Keratinocyte (primary cell): ENCODE data around the gene ABHD5. TPM values are rescaled to one million over a fixed set of nuclear protein-coding genes. Genes with fewer than 3 reads are reported as not detected.

Experiments
- DNase-seq: peaks from one replicate; pipeline ENCODE4 v3.0.0-alpha.2; 2011; ENCODE audit warnings: low read depth, missing footprints, low spot score
- FAIRE-seq: peaks from 2 replicates; lab custom pipeline; 2011; peaks lifted over from hg19 to GRCh38; lab: Jason Lieb, UNC
- H2AFZ ChIP-seq: 2 replicates; pipeline ENCODE4 v1.6.0; 2012; ENCODE audit warnings: low read length, control low read depth, inconsistent platforms; ENCODE audit not compliant: control insufficient read depth
- H3K27ac ChIP-seq: 2 replicates; pipeline ENCODE4 v1.5.1; 2011; ENCODE audit warnings: low read length; ENCODE audit not compliant: control insufficient read depth, insufficient read depth
- H3K27me3 ChIP-seq: 3 replicates; pipeline ENCODE4 v1.6.0; 2011; ENCODE audit warnings: low read length; ENCODE audit not compliant: control insufficient read depth, insufficient read depth; ENCODE audit errors: extremely low read depth
- H3K36me3 ChIP-seq, 2 experiments: 2 replicates in 1 of 2; 3 replicates in 1 of 2; pipeline ENCODE4 v1.5.1; 2011; ENCODE audit warnings: low read length in 2 of 2, mild to moderate bottlenecking in 1 of 2; ENCODE audit not compliant: control insufficient read depth in 2 of 2, insufficient read depth in 2 of 2; ENCODE audit errors: extremely low read depth in 1 of 2
- H3K4me1 ChIP-seq: 3 replicates; pipeline ENCODE4 v1.5.1; 2011; ENCODE audit warnings: low read length; ENCODE audit not compliant: control insufficient read depth, insufficient read depth; ENCODE audit errors: extremely low read depth
- H3K4me2 ChIP-seq: 3 replicates; pipeline ENCODE4 v1.6.0; 2011; ENCODE audit warnings: low read depth, low read length; ENCODE audit not compliant: control insufficient read depth, insufficient read depth; ENCODE audit errors: extremely low read depth
- H3K4me3 ChIP-seq, 3 experiments: fragments of 200-600 bp in 1 of 3; sonication (generic) in 1 of 3; 2 replicates in 2 of 3; 3 replicates in 1 of 3; pipeline ENCODE4 v1.5.1; 2011 to 2016; ENCODE audit warnings: low read length in 3 of 3, mild to moderate bottlenecking in 3 of 3, control low read depth in 2 of 3, inconsistent platforms in 1 of 3, low read depth in 1 of 3, mixed read lengths in 1 of 3, mixed run types in 1 of 3, moderate library complexity in 1 of 3; ENCODE audit not compliant: control insufficient read depth in 2 of 3, insufficient read depth in 2 of 3; ENCODE audit errors: extremely low read depth in 1 of 3
- H3K79me2 ChIP-seq: 2 replicates; pipeline ENCODE4 v1.6.0; 2012; ENCODE audit warnings: low read length; ENCODE audit not compliant: control insufficient read depth, insufficient read depth
- H3K9ac ChIP-seq: 3 replicates; pipeline ENCODE4 v1.6.0; 2011; ENCODE audit warnings: low read length; ENCODE audit not compliant: control insufficient read depth, insufficient read depth; ENCODE audit errors: extremely low read depth
- H3K9me1 ChIP-seq: 3 replicates; pipeline ENCODE4 v1.6.0; 2011; ENCODE audit warnings: low read length; ENCODE audit not compliant: control insufficient read depth, insufficient read depth; ENCODE audit errors: extremely low read depth
- H3K9me3 ChIP-seq: 2 replicates; pipeline ENCODE4 v1.5.1; 2012; ENCODE audit warnings: low read depth, low read length; ENCODE audit not compliant: control insufficient read depth
- H4K20me1 ChIP-seq: 3 replicates; pipeline ENCODE4 v1.6.0; 2011; ENCODE audit warnings: low read length; ENCODE audit not compliant: control insufficient read depth, insufficient read depth; ENCODE audit errors: extremely low read depth
- EZH2 ChIP-seq: IDR thresholded peaks from one replicate; pipeline ENCODE4 v1.6.1; 2012; ENCODE audit warnings: inconsistent platforms, mild to moderate bottlenecking, low read length, moderate library complexity
- dilution Hi-C: fragments of 300-500 bp; cut with MboI; formaldehyde crosslinking; loops from one replicate; pipeline ENCODE4 v1.7.0; 2020; ENCODE audit warnings: low sequenced_read_pairs; ENCODE audit not compliant: extremely low pct_ligation_motif_present
- polyA plus RNA-seq, 5 experiments: library from polyadenylated mRNA; depleted of rRNA in 3 of 5; stranded (reverse) in 3 of 5; stranded (forward) in 1 of 5; unstranded in 1 of 5; fragments of >200 nt; gene quantifications; 1 replicate in 1 of 5; 2 replicates in 3 of 5; 3 replicates in 1 of 5; pipeline versions ENCODE4 v1.2.1 to v1.2.3, GENCODE V29; 2011 to 2012; ENCODE audit warnings: missing spikeins in 2 of 5, low read depth in 1 of 5, low replicate concordance in 1 of 5
- TF ChIP-seq, protein P1 (sequence below), 3 experiments: IDR thresholded peaks in 1 of 3; conservative IDR thresholded peaks in 1 of 3; optimal IDR thresholded peaks in 1 of 3; 2 replicates in 2 of 3; 3 replicates in 1 of 3; pipeline versions ENCODE3 to v1.5.1; 2011; ENCODE audit warnings: low read length in 3 of 3, mild to moderate bottlenecking in 3 of 3, moderate library complexity in 2 of 3, control low read depth in 1 of 3, inconsistent platforms in 1 of 3; ENCODE audit not compliant: insufficient read depth in 2 of 3; ENCODE audit errors: extremely low read depth in 1 of 3

The ABHD5 gene
- polyA plus RNA-seq, 1 donor (not counting 4 experiments of a cell fraction or from before 2014, with no cell fraction given), result 26.8 TPM

DNA sequence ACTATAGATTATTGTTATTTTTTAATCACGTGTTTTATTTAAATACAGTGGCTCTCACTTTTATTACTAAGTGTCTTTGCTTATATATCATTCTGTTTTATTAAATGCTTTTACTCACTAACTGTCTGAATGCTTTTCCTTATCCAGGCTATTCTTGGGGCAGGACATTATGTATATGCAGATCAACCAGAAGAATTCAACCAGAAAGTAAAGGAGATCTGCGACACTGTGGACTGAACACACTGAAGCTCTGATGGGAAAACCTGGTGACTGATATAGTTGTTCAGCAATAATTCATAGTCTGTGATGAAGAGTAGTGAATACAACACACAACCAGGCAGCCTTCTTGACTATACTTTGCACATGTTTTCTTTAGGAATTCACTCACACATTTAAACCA lies 27.6 kb downstream of the ABHD5 start:
- no peak overlapping the region for H3K4me3 ChIP-seq
- no peak for FAIRE-seq
- H3K36me3 ChIP-seq, result peaks cover 8 to 9% of the 10 kb centered on the region in 2 experiments
- H4K20me1 ChIP-seq, result no peaks in the 10 kb centered on the region
- H3K4me2 ChIP-seq, result no peak overlapping the region
- H2AFZ ChIP-seq, result no peak overlapping the region
- no peaks in the 10 kb centered on the region for H3K79me2 ChIP-seq
- no peaks in the 10 kb centered on the region for H3K9me3 ChIP-seq
- no peak for DNase-seq
- dilution Hi-C loops, result no loop called here
- no peaks in the 10 kb centered on the region for H3K4me1 ChIP-seq
- no peak overlapping the region for H3K9ac ChIP-seq
- no peak overlapping the region for H3K27ac ChIP-seq
- no peaks in the 10 kb centered on the region for H3K27me3 ChIP-seq
- TF ChIP-seq, protein P1, sequence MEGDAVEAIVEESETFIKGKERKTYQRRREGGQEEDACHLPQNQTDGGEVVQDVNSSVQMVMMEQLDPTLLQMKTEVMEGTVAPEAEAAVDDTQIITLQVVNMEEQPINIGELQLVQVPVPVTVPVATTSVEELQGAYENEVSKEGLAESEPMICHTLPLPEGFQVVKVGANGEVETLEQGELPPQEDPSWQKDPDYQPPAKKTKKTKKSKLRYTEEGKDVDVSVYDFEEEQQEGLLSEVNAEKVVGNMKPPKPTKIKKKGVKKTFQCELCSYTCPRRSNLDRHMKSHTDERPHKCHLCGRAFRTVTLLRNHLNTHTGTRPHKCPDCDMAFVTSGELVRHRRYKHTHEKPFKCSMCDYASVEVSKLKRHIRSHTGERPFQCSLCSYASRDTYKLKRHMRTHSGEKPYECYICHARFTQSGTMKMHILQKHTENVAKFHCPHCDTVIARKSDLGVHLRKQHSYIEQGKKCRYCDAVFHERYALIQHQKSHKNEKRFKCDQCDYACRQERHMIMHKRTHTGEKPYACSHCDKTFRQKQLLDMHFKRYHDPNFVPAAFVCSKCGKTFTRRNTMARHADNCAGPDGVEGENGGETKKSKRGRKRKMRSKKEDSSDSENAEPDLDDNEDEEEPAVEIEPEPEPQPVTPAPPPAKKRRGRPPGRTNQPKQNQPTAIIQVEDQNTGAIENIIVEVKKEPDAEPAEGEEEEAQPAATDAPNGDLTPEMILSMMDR (optimal IDR thresholded peaks at IDR 0.05 in 1 of 3, IDR thresholded peaks at IDR 0.05 in 1 of 3, conservative IDR thresholded peaks at IDR 0.05 in 1 of 3; ENCODE audit: extremely low read depth in 1 of 3, insufficient read depth in 2 of 3, low read length in 3 of 3), result no peak
- TF ChIP-seq EZH2, result no peak
- H3K9me1 ChIP-seq, result no peaks in the 10 kb centered on the region

DNA sequence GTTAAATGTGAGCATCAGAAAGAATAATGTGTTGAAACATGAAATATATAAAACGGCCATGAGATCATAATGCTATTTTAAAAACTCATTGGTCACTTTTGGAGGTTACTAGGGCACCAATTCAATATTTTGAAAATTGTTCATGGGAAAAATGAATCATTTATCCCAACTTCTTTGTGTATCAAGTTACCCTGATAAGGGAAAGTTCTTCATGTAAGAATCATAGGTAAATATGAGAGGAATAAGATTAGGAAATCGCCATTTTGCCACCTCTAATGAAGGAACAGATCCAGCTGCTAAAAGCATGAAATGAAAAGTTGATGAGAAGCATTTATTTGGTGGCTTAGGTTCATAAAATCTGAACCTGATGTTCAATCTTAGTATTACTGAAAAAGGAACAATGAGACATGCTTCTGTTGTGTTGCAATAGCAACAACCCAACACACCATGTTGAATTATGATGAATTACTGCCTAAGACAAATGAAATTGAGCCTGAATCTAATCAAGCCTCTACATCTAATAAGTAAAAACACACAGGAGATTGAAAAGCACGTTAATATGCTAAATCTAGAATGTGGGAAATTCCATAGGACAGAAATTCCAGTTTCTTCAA lies 32.5 kb downstream of the ABHD5 start:
- dilution Hi-C loops, result no loop called here
- Histone ChIP-seq H4K20me1 (no peaks in the 10 kb centered on the region), H3K9me1 (no peaks in the 10 kb centered on the region), H3K9me3 (no peaks in the 10 kb centered on the region), H3K4me3 (no peak overlapping the region), H2AFZ (no peak overlapping the region), H3K27ac (no peak overlapping the region), H3K9ac (no peak overlapping the region), H3K4me2 (no peak overlapping the region), H3K36me3 (peaks cover 0 to 2% of the 10 kb centered on the region in 2 experiments), H3K4me1 (no peaks in the 10 kb centered on the region), H3K27me3 (no peaks in the 10 kb centered on the region), H3K79me2 (no peaks in the 10 kb centered on the region)
- FAIRE-seq (no peak), DNase-seq (no peak)
- no peak for TF ChIP-seq EZH2
- TF ChIP-seq, protein P1 (optimal IDR thresholded peaks at IDR 0.05 in 1 of 3, IDR thresholded peaks at IDR 0.05 in 1 of 3, conservative IDR thresholded peaks at IDR 0.05 in 1 of 3; ENCODE audit: extremely low read depth in 1 of 3, insufficient read depth in 2 of 3, low read length in 3 of 3), result no peak
